SIG-M5 treated with dmso at 0.1 percent for 504 hours (cell line): Measurements from ENCODE around the gene CDH4.

Source experiments
- DNase-seq: peaks from one replicate; lab custom pipeline; 2025; ENCODE audit not compliant: unreplicated experiment; lab: John Stamatoyannopoulos, UW

The CDH4 gene

DNA sequence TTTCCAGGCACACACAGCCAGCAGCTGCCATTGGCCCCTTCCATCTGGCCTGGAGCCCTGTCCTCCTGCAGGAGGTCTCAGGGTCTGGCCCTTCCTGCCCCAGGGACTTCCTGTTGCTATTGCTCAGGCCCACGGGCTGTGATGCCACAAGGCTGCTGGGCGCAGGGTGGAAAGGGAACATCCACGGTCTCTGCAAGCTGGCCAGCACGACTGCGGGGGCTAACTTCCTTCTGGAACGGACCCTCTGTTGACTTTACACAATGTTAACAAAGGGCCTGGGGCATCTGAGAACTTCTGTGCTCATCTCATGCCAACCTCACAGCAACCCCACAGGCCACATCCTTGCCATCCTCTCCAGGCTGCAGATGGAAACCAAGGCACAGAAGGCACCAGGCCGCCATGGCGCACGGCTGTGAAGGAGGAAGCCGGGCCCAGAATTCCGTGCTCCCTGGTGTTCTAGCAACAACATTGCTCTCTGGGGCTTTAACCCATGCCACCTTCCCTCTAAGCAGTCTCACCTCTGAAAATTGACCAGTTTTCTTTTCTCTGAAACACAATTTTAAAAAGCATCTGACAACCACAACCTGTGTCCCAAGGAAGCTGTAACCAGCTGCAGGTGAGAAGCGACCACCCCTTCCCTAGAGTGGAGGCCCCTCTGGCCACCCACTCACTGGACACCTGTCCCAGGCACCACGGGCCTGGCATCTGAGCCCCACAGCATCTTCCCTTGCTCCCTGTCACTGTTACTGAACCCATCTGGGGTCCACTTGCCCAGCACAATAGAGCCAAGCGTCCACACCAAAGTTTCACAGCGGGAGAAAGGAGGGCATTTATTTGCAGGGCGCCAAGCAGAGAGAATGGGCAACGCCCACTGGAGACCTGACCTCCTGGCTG, 261.3 kb downstream of the CDH4 start:
- no peak for DNase-seq

DNA sequence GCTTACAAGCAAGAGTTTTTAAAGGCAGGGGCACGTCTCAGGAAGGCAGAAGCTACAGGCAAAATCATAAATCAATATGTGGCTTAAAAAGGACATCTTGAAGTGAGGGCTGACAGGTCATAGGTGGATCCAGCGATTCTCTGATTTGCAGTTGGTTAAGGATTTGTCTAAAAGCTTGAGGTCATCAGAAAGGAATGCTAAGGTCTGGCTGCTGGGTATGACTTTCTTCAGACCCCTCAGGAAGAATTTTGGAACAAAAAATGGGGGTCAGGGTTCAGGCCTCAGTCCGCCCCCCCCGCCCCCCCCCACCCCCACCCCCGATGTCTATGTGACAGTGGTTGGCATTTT, 261.9 kb downstream of the CDH4 start:
- no peak for DNase-seq

DNA sequence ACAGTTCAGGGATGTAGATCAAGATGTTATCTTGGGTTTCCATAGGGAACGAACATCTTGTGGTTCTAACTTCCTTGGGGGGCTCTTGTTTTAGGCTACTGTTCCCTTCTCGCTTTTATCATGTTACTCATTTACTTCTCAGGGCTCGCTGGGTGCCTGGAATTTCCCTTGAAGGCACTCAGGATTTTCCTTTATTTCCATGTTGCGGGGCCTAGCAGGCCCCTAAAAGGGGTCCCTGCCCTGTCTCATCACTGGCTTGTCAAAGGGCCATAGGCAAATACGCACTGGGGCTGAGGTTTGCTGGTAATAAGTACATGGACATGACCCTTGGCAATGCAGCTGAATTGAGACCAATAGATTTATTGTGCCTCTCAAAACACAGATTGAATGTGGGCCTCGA, 262.3 kb downstream of the CDH4 start:
- no peak for DNase-seq

GRCh38 chr20:61514805-61515505, 262.9 kb downstream of the CDH4 start:
- no peak for DNase-seq

DNA sequence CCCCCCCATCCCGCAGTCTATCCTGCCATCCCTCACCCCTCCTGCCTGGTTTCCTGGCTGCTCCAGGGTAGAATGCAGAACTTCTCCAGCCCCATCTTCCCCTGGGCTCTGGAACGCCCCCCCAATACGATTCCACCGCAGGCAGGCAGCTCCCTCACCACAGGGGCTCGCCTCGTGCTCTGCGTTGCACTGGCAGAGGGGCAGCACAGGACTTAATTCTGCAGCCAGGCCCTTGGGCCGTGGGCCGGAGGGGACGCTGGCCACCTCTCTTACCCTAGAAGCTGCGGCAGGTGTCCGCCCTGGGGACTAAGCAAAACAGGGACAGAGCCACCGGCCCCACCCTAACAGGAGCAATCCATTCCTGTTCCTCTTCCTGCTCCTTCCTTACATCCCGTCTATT, 263.9 kb downstream of the CDH4 start:
- no peak for DNase-seq

DNA sequence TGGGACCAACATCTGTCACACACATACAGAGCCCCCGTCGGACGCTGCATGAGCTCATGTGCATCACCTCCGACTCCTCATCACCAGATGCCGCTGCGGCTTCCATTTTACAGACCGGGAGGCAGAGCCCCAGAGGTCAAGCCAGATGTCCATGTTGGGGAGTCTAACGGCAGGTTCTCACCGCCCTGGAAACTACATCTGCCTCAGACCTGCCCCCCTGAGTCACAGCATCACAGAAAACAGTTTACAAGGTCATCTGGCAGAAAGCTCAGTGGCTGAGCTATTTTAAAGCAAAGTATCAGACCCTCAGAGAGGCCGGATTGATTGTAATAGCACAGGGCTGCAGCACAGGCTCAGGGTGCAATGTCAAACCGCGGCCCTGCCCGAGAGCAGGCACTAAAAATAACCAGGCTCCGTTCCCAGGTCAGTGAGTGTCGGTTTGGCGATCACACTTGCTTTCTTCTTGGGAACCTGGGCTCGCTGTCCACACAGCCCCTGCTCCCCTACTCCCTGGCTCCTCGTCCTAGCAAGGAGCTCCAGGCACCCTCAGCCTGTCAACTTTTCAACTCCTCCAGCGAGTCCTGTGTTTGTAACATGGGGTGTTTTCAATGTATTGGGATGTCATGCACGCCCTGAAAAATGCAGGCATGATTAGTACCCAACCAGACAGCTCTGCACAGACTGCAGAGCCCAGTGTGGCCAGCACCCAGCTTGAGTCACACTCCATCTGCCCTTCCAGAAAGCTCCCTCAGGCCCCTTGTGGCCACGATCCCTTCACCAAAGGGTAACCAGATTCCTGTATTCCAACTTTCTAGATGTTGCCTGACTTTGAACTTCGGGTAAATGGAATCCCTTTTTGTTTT, 264.5 kb downstream of the CDH4 start:
- no peak for DNase-seq

GRCh38 chr20:61517419-61517818, 265.4 kb downstream of the CDH4 start:
- DNase-seq, result no peak

DNA sequence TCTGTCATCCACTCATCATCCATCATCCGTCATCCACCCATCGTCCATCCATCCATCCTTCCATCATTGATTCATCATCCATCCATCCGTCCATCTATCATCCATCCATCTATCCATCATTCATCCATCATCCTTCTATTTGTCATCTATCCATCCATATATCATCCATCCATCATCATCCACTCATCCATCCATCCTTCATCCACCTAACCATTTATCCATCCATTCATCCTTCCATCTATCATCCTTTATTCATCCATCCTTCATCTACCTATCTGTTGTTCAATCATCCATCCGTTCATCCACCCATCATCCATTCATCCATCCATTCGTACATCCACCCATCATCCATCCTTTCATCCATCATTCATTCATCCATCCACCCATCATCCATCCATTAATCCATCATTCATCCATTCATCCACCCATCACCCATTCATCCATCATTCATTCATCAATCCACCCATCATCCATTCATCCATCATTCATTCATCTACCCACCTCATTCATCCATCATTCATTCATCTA, 266.4 kb downstream of the CDH4 start:
- no peak for DNase-seq

DNA sequence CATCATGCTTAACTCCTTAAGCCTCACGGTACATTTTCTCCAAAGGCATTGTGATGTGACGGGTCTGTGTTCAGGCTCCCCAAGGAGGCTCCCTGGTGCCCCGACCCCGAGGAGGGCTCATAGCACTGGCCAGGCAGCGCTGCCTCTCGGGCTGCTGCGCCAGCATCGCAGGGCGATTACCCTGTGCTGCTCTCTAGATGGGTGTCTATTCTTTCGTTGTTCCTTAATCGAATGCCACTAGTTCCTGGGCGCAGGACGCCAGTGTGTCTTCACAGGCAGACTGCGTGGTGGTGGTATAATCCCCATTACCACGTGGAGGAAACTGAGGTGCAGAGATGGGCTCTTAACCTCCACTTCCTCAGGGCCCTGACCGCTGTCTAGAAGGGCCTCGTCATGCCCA, 267.4 kb downstream of the CDH4 start:
- DNase-seq, result no peak

DNA sequence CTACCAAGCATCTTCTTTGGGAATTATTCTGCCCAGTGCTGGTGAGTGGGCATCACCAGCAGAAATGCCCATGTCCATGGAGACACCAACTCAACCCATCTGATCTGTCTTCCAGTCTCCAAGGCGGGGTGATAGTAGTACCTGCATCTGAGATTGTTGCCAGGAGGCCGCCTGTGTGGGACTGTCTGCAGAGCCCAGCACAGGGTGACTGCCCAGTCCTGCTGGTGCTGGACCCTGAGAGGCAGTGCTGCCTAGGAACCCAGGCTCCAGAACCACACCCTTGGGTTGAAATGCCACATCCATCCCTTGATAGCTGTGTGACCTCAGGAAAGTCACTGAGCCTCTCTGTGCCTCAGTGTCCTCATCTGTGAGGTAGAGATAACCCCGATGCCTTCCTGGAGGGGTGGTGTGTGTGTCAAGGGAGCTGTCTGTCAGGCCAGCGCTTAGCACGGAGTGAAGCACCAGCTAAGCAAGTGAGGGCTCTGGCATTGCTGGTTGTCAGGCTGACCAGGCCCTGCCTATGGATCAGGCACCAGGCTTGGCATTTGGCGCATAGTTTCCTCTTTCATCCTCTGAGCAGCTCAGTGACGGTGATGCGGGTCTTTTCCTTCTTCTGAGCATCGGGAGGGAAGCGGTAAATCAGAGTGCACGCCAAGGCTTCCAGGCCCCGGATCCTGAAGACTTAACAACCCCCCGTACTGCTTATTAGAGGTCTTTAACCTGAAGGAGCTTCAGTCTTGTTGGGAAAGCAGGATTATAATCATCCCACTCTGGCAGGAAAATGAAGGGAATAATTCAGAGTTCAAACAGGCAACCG, 268.2 kb downstream of the CDH4 start:
- no peak for DNase-seq

DNA sequence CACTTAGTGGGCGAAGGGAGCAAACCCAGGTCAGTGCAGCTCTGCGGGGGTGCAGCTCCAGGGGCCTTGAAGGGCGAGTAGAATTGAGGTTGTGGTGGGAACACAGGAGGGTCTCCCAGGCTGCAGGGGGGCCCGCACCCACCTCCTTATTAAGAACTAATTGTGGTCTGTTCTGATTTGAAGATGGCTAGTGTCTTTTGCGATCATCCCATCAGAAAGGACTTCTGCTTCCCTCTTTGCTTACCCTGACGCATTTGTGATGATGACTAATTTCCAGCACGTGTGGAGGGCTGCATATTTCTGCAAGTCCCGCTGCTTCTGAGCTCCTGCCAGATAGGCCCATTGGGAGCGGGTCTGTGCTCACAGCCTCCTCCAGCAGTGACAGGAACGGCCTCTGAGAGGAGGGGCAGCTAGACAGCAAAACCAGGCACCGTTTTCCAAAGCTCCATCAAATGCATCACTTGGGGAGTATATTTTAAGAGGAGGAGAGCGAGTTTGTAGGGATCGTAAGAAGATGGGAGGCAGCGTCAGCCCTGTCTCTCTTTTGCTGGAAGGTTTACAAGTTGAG, 268.9 kb downstream of the CDH4 start:
- no peak for DNase-seq

GRCh38 chr20:61521687-61522420, 269.8 kb downstream of the CDH4 start:
- no peak for DNase-seq

GRCh38 chr20:61522498-61523090, 270.5 kb downstream of the CDH4 start:
- DNase-seq, result no peak

GRCh38 chr20:61523145-61523544, 271.1 kb downstream of the CDH4 start:
- no peak for DNase-seq

GRCh38 chr20:61524951-61525666, 273.0 kb downstream of the CDH4 start:
- DNase-seq, result no peak

DNA sequence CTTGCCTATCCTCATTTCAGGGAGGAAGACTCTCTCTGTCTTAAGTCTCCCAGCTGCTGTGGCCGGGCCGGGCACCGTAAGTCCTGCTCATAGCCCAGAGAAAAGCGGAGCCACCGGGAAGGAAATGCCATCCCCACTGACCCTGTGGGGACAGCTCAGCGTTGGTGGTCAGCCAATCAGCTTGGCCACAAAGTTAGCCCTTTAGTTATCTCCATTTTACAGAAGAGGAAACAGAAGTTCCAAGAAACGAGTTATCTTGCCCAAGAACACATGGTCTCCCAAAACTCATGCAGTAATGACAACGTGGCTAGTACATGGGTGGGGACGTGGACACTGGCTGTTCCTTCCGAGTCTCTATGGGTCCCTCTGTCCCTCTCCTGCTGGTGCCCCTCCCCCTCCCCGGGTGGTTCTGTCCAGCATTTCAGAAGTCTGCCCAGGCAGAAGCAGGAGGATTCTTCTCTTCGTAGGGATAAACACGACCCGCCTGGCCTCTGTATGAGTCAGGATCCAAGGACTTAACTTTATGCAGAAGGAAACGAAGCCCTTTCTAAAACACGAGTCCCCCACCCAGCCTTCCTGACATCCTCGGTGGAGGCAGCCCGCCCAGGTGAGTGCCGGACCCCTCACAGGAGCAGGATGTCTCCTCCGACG, 273.8 kb downstream of the CDH4 start:
- DNase-seq, result no peak

DNA sequence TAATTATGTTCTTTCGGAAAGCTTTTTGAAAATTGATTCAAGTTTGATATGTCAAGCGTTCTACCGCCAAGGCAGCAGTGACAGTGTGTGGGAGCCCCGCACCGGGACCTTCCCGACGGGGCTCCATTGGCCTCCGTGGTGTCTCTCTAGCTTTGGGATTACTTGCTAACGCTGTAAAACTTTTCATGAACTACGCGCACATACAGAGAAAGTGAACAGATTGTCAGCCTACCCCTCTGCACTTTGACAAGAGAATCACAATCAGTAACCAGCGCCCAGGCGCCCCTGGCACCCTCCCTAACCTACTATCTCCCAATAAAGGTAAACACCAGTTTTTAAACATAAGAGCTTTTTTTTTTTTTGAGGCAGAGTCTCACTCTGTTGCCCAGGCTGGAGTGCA, 274.8 kb downstream of the CDH4 start:
- DNase-seq, result no peak

GRCh38 chr20:61527626-61528025, 275.6 kb downstream of the CDH4 start:
- no peak for DNase-seq
